ENCODE data around the gene BANF2.

DNA sequence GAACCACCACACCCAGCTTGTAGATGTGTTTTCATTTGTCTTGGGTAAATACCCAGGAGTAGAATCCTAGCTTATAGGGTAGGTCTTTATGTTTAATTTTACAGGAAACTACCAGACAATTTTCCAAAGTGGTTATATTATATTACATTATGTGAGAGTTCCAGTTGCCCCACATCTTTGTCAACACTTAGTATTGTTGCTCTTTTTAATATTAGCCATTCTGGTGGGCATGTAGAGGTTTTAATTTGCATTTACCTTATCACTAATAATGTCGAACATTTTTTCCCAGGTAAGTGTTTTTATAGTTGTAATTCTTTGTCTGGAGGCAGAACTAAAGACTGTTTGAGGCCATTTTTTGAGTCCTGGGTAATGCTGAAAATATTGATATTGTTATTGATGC is 3.5 kb upstream of the BANF2 start:
- TF ChIP-seq ZNF274 (IDR thresholded peaks at IDR 0.05; ENCODE audit: low read depth, low read length) (no peak), YY1 (IDR thresholded peaks at IDR 0.05; ENCODE audit: insufficient read depth, insufficient read length) (no peak)
